Frontal cortex (tissue), 4 donors: ENCODE measurements around the gene DPP4. TPM values are rescaled to one million over a fixed set of nuclear protein-coding genes. Genes with fewer than 3 reads are reported as not detected.

Experiments used
- DNase-seq, 2 donors: peaks; one replicate each; pipeline ENCODE4 v3.0.0; 2012; ENCODE audit warnings: low spot score in 2 of 2
- FAIRE-seq: peaks from 2 replicates; lab custom pipeline; 2012; peaks lifted over from hg19 to GRCh38; lab: Jason Lieb, UNC
- total RNA-seq: library from RNA; depleted of rRNA; stranded (reverse); fragments of >200 nt; gene quantifications from one replicate; pipeline ENCODE4 v1.2.3, GENCODE V29; 2014
- donor health status: control.
- donor health status: control.
- donor health status: control.

DPP4 gene
- total RNA-seq, 1 donor from 2014 or later = 8.6 TPM

GRCh38 chr2:162090109-162090508, 16.1 kb upstream of the DPP4 start:
- FAIRE-seq = no peak
- DNase-seq = no peak

DNA sequence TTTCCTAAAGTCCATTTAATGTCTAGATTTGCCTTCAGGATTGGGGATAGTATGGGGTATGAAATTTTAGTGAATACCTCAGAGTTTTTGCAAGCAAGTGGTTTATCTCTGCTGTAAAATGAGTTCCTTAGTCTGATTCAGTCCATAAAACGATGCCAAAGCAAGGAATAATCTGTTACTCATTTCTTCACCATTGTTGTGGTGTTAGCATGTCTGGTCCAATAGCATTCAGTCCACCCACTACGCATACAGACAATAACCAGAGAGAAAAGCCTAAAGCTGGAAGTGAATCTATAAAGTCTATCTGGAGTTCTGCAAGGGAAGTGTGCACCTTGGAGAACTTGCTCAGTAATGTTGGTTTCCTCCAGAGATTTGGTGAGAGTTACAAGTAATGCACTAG, 12.9 kb upstream of the DPP4 start:
- DNase-seq (no peak), FAIRE-seq (no peak)

GRCh38 chr2:162085090-162085891, 11.3 kb upstream of the DPP4 start:
- DNase-seq (no peak), FAIRE-seq (no peak)

DNA sequence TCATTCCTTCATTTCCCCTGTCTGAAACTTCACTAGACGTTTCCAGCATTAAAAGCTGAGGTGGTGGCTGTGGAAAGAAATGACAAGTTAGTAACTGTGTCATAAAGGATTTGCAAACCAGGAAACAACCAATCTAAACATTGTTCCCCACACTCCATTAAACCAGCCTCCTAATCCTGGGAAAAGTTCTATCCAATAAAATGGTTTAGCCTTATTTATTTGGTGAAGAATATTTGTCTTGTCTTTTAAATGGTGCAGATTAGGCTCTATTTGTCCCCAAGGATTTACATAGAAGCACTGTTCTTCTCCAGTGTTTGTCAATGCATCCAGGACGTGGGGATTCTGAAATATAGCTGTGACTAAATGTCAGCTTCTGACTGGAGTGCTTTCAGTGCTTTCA, 10.5 kb upstream of the DPP4 start:
- DNase-seq = no peak
- FAIRE-seq = no peak

GRCh38 chr2:162082681-162083080, 8.7 kb upstream of the DPP4 start:
- FAIRE-seq (no peak), DNase-seq (no peak)

DNA sequence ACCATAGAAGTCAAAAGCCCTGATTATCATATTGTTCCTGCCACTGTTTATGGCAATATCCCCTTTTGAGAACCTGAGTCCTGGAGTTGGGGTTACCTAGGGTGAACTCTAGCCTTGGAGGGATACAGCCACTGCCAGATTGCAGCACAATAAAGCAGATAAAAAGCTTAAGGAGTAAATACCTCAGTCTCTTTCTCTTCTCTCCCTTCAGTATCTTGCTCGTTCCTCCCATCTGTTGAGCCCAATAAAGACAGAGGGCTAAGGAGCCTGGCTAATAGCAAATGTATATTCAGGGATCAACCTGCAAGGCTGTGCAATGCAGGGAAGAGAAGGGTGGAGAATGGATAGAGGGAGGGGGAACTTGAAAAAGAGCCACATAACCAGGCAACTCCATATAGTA, 8.0 kb upstream of the DPP4 start:
- no peak for DNase-seq
- FAIRE-seq = no peak

GRCh38 chr2:162079514-162079913, 5.5 kb upstream of the DPP4 start:
- FAIRE-seq (no peak), DNase-seq (no peak)

GRCh38 chr2:162075689-162076132, 1.7 kb upstream of the DPP4 start:
- FAIRE-seq = no peak
- DNase-seq = no peak

GRCh38 chr2:162074928-162075688, 1.1 kb upstream of the DPP4 start:
- FAIRE-seq = no peak

GRCh38 chr2:162074632-162074895, 549 bp upstream of the DPP4 start:
- no peak for FAIRE-seq
- DNase-seq = no peak

More at GRCh38 chr2:162074928-162075688, 1.1 kb upstream of the DPP4 start:
- DNase-seq = no peak

- DNase-seq (no peak), FAIRE-seq (no peak)
These were observed 783 bp downstream of the DPP4 start for GRCh38 chr2:162072976-162073887.

GRCh38 chr2:162072181-162072702, 1.8 kb downstream of the DPP4 start:
- FAIRE-seq (no peak), DNase-seq (no peak)

- FAIRE-seq = no peak
These were observed 3.0 kb downstream of the DPP4 start for GRCh38 chr2:162071001-162071400.

GRCh38 chr2:162070228-162070936, 3.6 kb downstream of the DPP4 start:
- no peak for FAIRE-seq
- DNase-seq = no peak

More at GRCh38 chr2:162071001-162071400, 3.0 kb downstream of the DPP4 start:
- DNase-seq = no peak

- DNase-seq = no peak
- no peak for FAIRE-seq
These were observed 4.6 kb downstream of the DPP4 start for GRCh38 chr2:162069267-162069903.

- FAIRE-seq = no peak
- no peak for DNase-seq
These were observed 6.4 kb downstream of the DPP4 start for GRCh38 chr2:162067596-162067995.

DNA sequence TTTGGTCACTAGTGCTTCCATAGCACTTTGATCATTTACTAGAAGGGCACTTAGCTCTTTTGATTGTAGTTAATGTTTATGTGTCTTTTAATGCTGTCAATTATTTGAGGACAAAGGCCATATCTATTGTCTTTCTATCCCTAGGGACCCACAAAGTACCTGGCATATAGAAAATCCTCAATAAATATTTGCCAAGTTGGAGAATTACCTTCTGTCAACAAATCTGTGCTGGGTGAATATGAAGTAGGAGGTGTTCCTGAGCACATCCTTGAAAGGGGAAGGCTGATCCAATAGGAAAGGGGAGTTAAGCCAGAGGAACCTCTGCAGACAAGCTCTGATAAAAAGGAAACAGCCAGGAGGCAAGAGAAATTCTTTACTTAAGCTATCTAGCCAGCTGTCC, 8.2 kb downstream of the DPP4 start:
- DNase-seq = no peak
- no peak for FAIRE-seq

DNA sequence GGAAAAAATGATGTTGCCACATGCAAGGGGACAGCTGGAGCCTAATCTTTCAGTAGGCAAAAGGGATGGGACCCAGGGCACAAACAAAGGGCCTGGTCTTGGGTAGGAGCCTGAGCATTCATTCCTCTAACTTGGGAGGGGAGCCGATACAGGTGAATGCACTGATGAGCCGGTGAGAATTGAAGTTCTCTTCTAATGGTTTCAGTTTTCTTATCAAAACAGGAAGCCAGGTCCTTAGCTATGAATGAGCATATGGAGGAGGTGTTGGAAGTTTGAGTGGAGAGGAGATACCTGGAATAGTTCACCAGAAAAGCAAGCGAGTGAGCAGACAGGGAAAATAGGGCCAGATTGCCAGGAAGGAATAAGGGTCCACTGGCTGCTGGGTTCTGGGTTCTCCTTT, 10.1 kb downstream of the DPP4 start:
- no peak for DNase-seq
- FAIRE-seq = no peak

DNA sequence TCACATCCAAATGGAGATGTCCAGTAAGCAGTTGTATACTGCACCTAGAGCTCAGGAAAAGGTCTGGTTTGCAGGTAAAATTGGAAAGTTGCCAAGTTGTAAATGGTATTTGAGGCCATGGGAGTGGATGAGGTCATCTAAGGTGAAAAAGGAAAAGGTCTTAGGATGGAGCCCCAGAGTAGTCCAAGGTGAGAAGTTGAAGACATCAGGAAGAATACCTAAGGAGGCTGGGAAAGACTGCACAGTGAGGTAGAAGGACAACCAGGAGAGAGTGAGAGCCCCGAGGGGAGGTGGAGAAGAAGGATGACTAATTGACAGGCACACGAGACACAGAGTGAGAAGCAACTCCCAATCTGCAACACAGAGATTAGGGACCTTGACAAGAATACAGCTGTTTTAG, 10.7 kb downstream of the DPP4 start:
- DNase-seq (no peak), FAIRE-seq (no peak)
